ENCODE measurements around the gene NHLH2. TPM values are rescaled to one million over a fixed set of nuclear protein-coding genes. Genes with fewer than 3 reads are reported as not detected.
A peak's percentile ranks its signal among the peaks of the same experiment; 100 is the strongest.

NHLH2 gene
- total RNA-seq (2022) (not detected in 2 replicates), Bru-seq, nascent RNA (percentile 18 among the genes with signal in this experiment), BruChase-seq, experiment 1, labeled RNA remaining after a 6-hour chase (percentile 26 among the genes with signal in this experiment), BruChase-seq, experiment 2, labeled RNA remaining after a 2-hour chase (percentile 21 among the genes with signal in this experiment)
- long read RNA-seq, full-length matches to known transcripts: 1 of 2 reads
- long read RNA-seq, partial matches to known transcripts: 0 of 2 reads
- long read RNA-seq, other reads (novel, unspliced or antisense): 1 of 2 reads

GRCh38 chr1:115840605-115841460, at the start of gene NHLH2:
NHLH2 (minus strand) TSS chr1:115841126; CDS start chr1:115838372, 2,754 bp downstream.
- POLR2A ChIA-PET: interaction anchor here (1.3 to 1.5 kb wide), 2 partner anchors 8 to 58 kb away, joined by 4 read pairs; no protein-coding TSS in a partner anchor
- Mint-ChIP-seq H3K27ac (ENCODE audit: low read depth, unreplicated experiment) (no peak within 1 kb of the TSS), H3K36me3 (ENCODE audit: insufficient read depth, unreplicated experiment) (no peaks in the 10 kb centered on the region), H3K27me3 (ENCODE audit: insufficient read depth, unreplicated experiment) (peaks cover 20% of the 10 kb centered on the region), H3K4me3 (ENCODE audit: unreplicated experiment) (peak within 1 kb of the TSS; percentile 61), H3K4me1 (ENCODE audit: insufficient read depth, unreplicated experiment) (no peaks in the 10 kb centered on the region), H3K9me3 (ENCODE audit: unreplicated experiment) (no peaks in the 10 kb centered on the region)
- no peak for DNase-seq (ENCODE audit: unreplicated experiment)
- CTCF ChIA-PET: no interaction called here
- intact Hi-C loops (cut with micrococcal nuclease): no loop called here
- no peak for TF ChIP-seq CTCF (IDR thresholded peaks at IDR 0.05; ENCODE audit: unreplicated experiment)
- BruUV-seq (replicated peaks): no TSS peak

GRCh38 chr1:115890580-115890979, 49.7 kb upstream of the NHLH2 start:
- Mint-ChIP-seq H3K4me1 (ENCODE audit: insufficient read depth, unreplicated experiment) (no peaks in the 10 kb centered on the region), H3K27me3 (ENCODE audit: insufficient read depth, unreplicated experiment) (no peaks in the 10 kb centered on the region), H3K9me3 (ENCODE audit: unreplicated experiment) (no peaks in the 10 kb centered on the region), H3K27ac (ENCODE audit: low read depth, unreplicated experiment) (no peak overlapping the region), H3K36me3 (ENCODE audit: insufficient read depth, unreplicated experiment) (no peaks in the 10 kb centered on the region), H3K4me3 (ENCODE audit: unreplicated experiment) (no peak overlapping the region)
- POLR2A ChIA-PET: interaction anchor here (1.6 to 2.0 kb wide), 2 partner anchors 13 to 15 kb away, joined by 3 to 7 read pairs; no protein-coding TSS in a partner anchor
- intact Hi-C loops (cut with micrococcal nuclease): no loop called here
- BruUV-seq (replicated peaks): no TSS peak
- no peak for TF ChIP-seq CTCF (IDR thresholded peaks at IDR 0.05; ENCODE audit: unreplicated experiment)
- no peak for DNase-seq (ENCODE audit: unreplicated experiment)
- CTCF ChIA-PET: interaction anchor here (1.0 kb wide), 1 partner anchor 248 kb away, joined by 3 read pairs; no protein-coding TSS in a partner anchor

GRCh38 chr1:115888976-115889375, 48.0 kb upstream of the NHLH2 start:
- H3K27ac Mint-ChIP-seq (ENCODE audit: low read depth, unreplicated experiment): no peak overlapping the region
- no peak overlapping the region for H3K4me3 Mint-ChIP-seq (ENCODE audit: unreplicated experiment)
- no TSS peak for BruUV-seq (replicated peaks)
- no peaks in the 10 kb centered on the region for H3K36me3 Mint-ChIP-seq (ENCODE audit: insufficient read depth, unreplicated experiment)
- no peaks in the 10 kb centered on the region for H3K27me3 Mint-ChIP-seq (ENCODE audit: insufficient read depth, unreplicated experiment)
- DNase-seq (ENCODE audit: unreplicated experiment): no peak
- H3K9me3 Mint-ChIP-seq (ENCODE audit: unreplicated experiment): no peaks in the 10 kb centered on the region
- TF ChIP-seq CTCF (IDR thresholded peaks at IDR 0.05; ENCODE audit: unreplicated experiment): no peak
- H3K4me1 Mint-ChIP-seq (ENCODE audit: insufficient read depth, unreplicated experiment): no peaks in the 10 kb centered on the region
- intact Hi-C loops (cut with micrococcal nuclease): no loop called here
- ChIA-PET POLR2A (interaction anchor here (0.8 to 1.3 kb wide), 2 partner anchors 12 to 574 kb away, joined by 3 read pairs; no protein-coding TSS in a partner anchor), CTCF (no interaction called here)

Data from MCF 10A (cell line).